Right renal cortex interstitium (tissue), 3 donors: ENCODE data around the gene BCL2L13. TPM values are rescaled to one million over a fixed set of nuclear protein-coding genes. Genes with fewer than 3 reads are reported as not detected.
A peak's percentile ranks its signal among the peaks of the same experiment; 100 is the strongest.

ENCODE experiments used
- DNase-seq, 3 donors: peaks; one replicate each; pipeline ENCODE4 v3.0.0-alpha.2; 2013; ENCODE audit warnings: low read depth in 3 of 3, low spot score in 2 of 3
- polyA plus RNA-seq, 3 donors: library from polyadenylated mRNA; unstranded; fragments of 120-200 nt; gene quantifications; one replicate each; pipeline ENCODE4 v1.2.1, GENCODE V29; 2013; ENCODE audit not compliant: insufficient read length in 3 of 3

BCL2L13 gene, protein sequence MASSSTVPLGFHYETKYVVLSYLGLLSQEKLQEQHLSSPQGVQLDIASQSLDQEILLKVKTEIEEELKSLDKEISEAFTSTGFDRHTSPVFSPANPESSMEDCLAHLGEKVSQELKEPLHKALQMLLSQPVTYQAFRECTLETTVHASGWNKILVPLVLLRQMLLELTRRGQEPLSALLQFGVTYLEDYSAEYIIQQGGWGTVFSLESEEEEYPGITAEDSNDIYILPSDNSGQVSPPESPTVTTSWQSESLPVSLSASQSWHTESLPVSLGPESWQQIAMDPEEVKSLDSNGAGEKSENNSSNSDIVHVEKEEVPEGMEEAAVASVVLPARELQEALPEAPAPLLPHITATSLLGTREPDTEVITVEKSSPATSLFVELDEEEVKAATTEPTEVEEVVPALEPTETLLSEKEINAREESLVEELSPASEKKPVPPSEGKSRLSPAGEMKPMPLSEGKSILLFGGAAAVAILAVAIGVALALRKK
- polyA plus RNA-seq = 10 to 100 TPM; 46.3 to 52.3 (median 49.2) TPM

DNA sequence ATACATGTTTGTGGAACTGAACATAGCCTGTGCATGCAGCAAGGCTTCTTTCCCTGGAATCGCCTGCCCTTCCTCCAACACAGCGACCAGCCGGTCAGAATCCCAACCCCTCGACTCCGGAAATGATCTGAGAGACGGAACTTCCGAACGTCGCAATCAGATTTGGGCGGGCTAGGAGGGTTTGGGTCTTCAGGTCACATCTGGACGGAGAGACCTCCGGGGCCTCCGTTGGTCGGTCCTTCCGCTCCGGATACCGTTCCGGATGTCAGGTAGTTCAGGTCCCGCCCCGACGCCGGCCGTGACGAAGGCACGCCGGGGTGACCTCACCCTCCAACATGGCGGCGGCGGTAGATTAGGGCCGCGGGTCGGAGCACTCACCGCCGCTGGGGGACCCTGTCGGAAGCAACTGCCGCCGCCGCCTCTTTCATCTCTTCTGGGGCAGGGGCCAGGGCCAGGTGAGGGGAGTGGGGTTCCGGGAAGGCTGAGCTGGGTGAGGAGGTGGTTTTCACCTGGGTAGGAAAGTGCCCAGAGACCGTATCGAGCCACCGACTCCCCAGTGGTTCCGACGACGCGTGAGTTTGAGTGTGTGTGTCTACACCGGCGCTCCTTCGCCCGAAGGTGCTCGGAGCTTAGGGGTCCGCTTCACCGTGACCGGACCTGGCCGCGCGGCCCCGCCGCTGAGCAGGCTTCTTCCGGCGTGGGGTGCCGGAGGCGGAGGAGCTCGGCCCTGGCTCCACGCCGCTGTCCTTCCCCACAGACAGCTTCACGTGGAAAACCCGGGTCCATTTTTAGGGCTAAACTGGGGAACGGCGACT is at the start of gene BCL2L13:
TSS of gene BCL2L13 (plus strand) at position 326 of the 815 bp plus-strand sequence. CDS start 16,955 bp downstream, outside the sequence.
- DNase-seq = peak; percentile 89

DNA sequence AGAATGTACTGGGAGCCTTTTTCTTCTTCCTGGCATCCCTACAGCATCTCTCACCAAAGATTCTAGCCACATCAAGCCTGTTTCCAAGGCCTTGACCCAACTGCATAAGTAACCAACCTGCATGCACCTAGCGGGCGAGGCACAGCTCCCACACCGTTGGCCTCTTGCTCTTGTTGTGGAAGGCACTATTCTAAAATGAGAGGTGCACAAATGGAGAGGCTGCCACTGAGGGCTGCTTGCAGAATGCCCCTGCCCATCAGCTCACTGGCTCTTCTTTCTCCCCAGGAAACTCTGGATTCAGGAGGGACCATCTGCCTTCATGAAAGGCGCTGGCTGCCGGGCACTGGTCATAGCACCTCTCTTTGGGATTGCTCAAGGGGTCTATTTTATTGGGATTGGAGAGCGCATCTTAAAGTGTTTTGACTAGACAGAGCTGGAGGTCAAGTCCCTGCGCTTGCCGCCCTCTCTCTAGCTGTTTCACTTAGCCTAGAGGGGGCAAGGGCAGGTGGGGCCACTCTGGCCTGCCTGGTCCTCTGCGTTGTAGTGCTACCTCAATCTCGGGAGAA is 48.7 kb upstream of the BCL2L13 start:
- no peak for DNase-seq

DNA sequence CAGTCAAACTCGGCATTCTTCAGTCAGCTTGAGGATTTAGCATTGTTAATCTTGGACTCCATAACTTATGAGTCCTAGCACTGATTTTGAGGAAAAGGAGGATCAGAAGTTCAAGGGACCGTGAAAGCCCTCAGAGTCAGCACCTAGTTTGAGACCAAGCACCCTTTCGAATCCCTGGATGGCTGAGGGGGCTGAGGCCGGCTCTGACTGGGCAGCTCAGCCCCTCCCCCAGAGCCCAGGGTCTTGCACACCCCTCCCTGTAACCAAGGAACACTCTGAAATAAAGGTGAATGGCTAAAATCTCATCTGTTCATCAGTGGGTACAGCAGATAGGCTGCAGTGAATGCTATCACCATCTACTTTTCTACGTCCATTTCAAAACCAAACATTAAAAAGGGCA is 48.0 kb upstream of the BCL2L13 start:
- no peak for DNase-seq

DNA sequence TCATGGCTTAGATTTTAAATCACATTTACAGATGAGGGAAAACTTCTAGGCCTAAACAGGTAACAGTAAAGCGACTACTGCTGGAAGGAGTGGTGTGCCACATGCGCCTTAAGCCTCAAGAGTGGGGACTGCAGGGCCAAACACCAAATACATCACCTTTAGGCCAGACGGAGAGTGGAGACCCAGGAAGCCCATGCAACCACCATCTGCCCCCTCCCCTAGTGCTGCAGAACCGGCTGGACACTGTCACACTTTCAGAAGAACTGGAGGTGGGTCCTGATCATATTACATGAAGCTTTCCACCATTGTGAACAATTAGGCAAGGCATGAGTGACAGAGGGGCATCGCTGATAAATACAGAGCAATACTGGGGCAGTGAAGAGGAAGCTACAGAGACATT is 46.4 kb upstream of the BCL2L13 start:
- DNase-seq = no peak

DNA sequence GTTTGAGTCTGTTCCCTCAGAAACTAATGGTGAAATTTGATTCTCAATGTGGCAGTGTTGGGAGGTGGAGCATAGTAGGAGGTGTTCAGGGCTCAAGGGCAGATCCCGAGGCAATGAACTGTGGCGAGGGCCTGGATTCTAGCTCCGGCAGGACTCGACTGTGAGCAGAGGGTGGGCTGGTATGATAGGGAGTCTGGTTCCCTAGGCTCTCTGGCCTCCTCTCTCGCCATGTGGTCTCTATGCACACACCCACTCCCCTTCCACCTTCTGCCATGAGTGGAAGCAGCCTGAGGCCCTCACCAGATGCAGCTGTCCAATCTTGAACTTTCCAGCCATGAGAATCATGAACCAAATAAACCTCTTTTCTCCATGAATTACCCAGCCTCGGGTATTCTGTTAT is 42.3 kb upstream of the BCL2L13 start:
- no peak for DNase-seq

DNA sequence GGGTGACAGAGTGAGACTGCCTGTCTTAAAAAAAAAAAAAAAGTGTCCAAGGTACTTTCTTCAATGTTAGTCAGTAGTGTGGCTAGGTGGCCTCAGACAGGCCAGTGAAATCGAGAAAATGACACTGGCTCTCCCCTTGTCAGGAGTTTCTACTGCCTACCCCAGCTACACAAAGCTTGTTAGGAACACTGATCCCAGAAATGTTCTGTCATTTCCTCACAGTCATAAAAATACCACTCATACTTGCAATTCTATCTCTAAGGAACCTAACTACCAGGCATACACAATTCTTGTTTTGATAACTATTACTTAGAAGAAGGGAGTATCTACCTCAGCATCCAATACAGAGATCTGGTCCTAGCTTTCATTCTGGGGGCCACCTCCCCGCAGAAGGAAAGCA is 41.3 kb upstream of the BCL2L13 start:
- DNase-seq = no peak

DNA sequence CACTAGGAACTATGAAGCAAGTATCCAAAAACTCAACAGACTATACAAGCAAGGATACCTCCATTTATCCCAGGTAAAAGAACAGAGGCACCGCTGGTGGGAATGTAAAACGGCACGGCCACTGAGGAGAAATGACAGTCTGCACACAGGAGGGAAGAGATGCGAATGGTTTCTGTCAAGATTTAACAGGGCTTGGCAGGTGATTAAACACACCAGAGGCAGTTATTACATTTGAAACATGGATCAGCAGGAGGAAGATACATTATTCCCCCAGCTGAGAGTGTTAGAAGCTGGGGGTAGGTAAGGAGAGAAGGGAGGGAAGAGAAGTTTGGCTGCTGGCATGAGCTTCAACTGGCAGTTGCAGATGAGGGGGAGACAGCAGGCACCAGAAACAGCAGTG is 40.2 kb upstream of the BCL2L13 start:
- no peak for DNase-seq

DNA sequence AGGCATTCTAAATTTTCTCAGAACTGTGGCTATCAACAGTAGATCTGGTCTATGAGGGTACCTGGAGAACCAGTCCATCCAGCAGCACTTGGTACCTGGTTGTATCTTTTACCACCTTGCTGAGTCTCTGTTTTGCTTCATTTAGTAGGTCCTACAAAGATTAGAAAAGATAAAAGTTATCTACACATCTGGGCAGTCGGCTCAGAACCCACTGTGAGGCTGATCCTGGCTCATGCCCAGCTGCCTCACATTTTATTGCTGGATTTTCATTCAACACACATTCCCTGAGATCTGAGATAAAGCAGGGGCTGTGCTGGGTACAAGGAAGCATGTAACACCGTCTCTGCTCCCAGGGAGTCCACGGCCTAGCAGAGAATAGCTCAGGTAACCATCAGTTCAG is 37.5 kb upstream of the BCL2L13 start:
- DNase-seq = no peak

DNA sequence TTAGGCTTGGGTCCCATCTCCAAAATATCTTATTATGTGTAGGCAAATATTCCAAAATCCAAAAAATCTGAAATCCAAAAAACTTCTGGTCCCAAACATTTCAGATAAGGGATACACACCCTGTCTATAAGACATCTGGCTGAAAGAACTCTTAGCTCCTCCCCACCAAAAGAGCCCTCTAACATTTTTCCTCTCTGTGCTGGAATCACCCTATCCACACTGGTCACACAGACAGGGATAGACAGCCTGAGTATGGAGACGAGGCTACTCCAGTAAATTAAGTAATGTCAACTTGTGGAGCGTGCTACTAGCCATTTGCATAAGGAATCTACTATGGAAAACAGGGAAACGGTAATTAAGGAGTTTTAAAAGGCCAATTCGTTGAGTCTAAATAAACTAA is 34.9 kb upstream of the BCL2L13 start:
- DNase-seq = no peak

DNA sequence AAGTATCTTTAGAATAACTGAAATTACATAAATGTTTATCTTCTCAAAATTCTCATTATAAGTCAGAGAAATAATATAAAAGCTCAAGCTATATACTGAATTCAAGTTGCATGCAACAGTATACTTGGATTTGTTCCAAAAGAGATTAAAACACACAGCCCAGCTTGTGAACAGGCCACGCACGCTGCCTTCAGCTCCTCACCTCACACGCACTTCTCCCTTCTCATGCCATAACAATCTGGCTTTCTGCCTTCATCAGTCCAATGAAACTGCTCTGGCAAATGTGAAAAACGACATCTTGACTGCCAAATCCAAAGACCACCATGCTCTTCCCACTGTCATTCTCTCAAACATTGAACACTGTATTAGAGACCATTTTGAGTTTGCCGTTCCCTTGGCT is 32.1 kb upstream of the BCL2L13 start:
- DNase-seq = no peak

DNA sequence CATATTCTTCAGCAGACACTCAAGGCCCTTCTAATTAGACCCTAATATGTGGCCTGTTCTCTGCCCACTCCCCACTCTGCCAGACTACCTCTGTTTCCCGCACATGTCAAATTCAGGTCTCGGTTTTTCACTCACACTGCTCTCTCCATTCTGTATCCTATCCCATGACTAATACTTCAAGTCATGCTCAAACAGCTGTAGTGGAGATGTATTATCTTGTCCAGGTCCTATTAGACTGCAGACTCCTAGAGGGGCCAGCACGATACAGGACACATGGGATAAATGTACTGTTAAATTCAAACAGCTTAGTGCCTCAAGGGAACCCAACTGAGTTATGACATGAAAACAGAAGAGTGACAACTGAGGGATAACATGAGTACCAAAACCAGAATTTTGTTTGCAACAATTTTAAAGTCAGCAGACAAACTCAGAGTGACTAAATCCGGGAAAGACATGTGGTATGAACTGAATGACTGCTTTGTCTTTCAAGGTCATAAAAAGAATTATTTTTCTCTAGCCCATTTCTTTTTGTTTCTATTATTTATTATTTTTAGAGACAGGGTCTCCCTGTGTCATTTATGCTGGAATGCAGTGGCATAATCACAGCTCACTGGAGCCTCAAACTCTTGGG is 30.6 kb upstream of the BCL2L13 start:
- DNase-seq = no peak

DNA sequence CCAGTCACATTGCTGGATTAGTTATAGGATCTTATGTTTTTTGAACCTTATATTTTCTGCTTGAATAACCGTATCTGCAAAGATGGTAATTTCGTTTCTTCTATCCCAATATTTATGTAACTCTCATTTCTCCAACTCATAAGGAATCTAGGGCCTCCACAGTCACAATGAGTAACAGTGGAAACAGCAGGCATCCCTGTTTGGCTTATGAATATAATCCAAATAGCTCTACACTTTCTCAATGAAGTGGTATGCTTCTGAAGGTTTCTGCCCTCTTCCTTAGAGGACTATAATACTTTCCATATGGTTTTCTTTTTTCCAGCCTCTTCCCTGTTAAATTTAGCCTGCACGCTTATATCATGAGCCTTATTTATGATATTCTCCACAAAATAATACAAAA is 26.5 kb upstream of the BCL2L13 start:
- DNase-seq = no peak

DNA sequence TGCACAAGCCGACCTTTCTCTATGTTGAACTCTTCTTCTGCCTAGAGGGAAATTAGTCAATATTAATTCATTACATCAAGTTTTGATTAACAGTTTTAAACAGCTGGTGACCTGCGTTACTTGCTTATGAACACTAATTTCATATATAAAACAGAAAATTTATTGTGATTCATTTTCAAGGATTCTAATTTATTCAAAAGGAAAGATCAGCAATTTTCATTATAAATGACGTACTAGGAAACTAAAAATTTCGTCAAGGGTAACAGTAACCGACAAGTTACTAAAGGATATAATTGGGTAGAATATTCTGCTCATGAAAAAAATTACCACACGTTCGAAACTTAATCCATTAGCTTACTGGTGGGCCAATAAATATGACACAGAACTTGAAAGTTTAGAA is 25.3 kb upstream of the BCL2L13 start:
- no peak for DNase-seq

DNA sequence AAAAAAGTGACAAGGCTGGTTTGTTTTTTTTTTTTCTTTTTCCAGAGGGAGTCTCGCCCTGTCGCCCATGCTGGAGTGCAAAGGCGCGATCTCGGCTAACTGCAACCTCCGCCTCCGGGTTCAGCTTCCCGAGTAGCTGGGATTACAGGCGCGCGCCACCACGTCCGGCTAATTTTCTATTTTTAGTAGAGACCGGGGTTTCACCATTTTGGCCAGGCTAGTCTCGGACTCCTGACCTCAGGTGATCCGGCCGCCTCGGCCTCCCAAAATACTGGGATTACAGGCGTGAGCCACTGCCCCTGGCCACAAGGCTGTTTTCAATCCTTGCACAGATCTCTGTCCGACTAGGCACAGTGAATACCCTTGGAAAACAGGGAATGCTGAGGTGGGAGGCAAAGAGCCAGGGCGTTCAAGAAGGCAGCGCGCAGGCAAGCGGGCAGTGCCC is 10.6 kb upstream of the BCL2L13 start:
- DNase-seq = no peak

DNA sequence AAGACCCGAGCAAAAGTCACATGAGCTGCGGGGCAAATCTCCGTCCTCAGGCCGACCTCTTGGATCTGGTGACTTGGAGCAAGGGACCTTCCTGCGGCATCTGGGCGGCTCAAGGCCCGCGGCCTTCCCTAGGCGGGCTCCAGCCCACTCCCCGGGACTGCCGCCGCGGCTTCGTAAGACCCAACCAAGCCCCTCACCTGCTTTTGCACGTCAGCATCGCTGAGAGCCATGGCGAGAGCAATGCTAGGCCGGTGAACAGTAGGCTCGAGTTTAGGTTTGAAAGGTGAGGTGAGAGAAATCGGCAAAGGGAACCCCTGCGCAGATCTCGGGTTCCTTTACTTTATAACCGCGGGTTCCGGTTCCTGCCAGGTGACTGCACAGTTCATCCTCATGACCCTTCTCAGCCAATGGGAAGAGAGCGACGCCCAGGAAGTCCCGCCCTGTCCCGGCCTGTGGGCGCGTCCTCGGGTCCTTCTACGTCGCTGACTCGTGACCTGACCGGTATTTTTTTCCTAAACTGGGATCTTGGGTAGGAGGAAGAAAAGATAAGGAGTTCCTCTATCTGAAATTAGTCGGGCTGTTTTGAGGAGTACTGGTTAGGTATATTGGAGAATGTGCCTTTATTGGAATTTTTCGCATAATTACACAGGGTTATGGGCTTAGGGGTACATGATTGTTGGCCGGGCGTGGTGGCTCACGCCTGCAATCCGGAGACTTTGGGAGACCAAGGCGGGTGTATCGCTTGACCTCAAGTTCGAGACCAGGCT is 10.0 kb upstream of the BCL2L13 start, which contains the start of gene ATP6V1E1:
TSS of gene ATP6V1E1 (minus strand) at position 344 of the 767 bp plus-strand sequence. CDS start at position 230, 114 bp downstream.
- peak; percentile 84 to 95 (median 88) for DNase-seq

DNA sequence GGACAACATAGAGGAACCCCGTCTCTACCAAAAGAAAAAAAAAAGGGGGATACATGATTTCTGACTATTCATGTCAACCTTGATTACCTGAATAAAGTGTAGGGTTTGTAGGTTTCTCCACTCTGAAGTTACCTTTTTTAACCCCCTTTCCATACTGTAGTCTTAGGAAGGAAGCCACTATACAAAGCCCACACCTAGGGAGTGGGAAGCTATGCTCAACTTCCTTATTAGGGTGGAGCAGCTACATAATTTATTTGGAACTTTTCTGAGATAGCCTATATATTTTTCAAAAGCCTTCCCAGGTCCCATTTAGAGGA is 9.4 kb upstream of the BCL2L13 start:
- DNase-seq = no peak

DNA sequence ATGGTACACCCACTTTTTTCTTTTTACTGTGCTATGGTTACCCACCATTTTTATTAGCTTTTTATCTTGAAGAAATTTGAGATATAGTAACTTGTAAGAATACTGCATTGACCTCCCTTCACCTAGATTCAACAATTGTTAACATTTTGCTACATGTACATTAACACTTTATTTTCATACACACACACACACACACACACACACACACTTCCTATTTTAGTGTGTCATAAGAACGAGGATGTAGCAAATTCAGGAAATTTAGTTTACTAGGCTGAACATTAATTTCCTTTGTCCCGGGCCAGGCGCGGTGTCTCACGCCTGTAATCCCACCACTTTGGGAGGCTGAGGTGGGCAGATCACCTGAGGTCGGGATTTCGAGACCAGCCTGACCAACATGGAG is 8.9 kb upstream of the BCL2L13 start:
- no peak for DNase-seq

DNA sequence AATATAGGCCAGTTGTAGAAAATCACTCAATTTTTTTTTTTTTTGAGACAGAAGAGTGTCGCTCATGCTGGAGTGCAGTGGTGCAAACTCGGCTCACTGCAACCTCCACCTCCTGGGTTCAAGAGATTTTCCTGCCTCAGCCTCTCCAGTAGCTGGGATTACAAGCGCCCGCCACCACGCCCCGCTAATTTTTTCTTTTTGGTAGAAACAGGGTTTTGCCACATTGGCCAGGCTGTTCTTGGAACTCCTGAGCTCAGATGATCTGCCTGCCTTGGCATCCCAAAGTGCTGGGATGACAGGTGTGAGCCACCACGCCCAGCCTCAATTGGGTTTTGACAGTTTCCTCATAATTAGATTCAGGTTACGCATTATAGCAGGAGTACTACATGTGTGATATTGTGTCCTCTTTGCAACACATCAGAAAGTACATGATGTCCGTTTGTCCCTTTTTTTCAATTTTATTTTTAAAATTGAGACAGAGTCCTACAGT is 7.4 kb upstream of the BCL2L13 start:
- no peak for DNase-seq

DNA sequence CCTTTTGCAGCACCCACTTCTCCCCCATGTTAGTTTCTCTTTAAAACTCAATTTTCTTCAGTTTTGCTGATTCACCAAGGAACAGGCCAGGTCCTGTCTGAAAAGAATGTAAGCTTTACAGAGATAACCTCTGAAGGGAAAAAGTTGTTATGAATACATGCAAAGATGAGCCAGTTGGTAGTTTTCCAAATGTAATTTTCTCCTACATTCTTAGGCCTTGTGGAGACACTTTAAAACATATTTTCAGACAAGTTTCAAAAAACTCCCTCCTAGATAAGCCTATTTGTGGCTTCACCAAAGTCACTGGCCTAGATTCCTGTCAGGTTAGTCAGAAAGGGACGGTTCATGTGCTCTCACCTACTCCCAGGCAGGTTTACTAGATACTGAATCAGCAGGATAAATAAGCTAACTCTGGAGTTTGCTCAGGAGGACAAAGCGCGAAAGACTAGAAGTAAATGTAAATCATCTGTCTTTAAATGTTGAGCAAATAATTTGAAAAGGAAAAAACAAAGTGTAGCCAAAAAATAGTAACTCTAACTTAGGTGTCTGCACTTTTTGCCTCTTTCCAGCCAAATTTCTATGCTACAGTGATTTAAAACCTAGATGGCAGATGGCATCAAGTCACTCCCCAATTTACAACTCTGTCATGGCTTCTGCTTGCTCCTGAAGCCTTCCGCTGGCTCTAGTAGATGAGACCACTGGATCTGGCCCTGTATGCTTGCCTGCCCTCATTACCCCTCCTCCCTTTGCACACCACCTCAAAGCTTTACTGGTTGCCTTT is 5.2 kb upstream of the BCL2L13 start:
- DNase-seq = no peak
